ENCODE results near the gene IER5L.
"Not testable (repeated sequence)": the region's sequence is repeated elsewhere in the genome, so short reads cannot be mapped to it uniquely, and the experiment has no call there.

The IER5L gene

DNA sequence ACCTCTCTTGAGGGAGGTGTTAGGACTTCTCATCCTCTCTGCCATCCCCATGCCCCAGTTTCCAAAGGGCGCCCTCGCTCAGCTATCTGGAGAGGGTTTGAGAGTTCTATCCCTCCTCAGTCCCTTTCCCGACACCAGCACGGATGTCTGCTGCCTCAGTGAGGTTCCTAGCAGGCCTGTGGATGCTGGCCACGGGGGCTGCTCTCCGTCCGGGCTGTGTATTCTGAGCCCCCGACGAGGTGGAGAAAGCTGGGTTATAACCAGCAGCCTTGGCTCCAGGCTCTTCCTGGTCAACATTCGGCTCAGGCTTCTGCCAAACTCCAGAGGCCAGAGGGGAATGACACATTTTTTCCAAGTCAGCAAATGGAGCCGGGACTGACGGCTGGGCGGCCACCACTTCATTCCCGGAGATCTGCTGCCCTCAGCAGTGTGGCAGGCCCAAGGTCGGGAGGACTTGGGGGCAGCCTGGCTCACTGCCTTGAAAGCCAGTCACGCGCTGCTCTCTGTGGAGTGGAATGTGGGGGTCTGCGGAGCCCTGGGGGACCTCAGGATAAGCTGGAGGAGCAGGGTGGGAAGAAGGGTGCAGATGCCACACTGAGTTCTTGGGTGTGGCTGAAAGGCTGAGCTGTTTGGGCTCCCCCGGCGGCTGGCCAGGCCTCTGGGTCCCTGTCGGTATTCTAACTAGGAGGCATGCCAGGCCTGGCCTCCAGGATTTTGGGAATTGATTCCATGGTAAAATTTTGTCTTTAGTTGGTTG, 39.4 kb downstream of the IER5L start:
- DNase-seq, result no peak

DNA sequence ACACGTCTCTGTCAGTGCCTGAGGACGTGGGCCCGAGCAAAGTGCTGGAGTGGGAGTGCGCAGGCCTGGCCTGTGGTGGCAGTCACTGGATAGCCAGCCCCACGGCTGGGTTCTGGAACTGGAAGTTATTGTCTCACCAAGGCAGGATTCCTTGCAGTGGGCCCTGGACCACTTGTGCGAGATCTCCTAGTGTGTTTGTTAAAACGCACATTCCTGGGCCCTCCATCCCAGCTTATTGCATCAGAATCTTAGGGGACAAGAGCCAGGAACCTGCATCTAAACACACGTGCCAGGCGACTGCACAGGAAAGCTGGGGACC, 40.0 kb downstream of the IER5L start:
- DNase-seq, result no peak

DNA sequence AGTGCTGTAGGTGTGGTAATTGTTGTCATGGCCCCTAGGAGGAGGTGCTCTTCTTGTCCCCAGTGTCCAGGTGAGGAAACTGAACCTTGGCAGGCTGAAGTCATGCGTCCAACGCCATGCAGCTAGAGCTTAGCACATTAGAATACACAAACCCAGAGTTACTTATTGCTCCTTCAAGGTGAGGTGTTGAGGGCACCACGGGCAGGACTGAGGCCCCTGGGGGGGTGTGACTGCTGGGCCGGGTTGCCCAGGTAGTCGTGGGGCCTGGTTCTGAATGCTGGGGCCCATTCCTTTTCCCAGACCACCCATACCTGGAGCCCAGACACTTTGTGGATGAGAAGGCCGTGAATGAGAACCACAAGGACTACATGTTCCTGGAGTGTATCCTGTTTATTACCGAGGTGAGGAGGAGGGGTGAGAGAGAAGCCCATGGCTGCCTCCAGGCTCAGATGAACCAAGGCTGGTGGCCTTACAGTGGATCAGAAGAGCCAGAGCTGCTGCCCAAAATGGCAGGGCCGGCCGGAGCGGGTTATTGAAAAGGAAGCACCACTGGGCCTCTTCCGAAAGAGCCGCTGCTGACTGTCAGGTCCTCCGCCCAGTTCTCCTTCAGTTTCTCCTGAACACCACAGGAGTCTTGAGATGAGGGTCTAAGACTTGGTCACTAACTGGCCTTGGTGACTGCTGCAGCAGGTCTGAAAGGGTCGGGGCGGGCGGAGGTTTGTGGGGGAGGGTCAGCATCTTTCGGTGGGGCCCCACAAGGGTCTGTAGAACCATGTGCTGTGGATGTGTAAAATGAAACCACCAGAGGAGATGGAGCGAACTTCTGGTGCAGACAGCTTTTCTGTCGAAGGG, 40.5 kb downstream of the IER5L start:
- DNase-seq, result no peak

DNA sequence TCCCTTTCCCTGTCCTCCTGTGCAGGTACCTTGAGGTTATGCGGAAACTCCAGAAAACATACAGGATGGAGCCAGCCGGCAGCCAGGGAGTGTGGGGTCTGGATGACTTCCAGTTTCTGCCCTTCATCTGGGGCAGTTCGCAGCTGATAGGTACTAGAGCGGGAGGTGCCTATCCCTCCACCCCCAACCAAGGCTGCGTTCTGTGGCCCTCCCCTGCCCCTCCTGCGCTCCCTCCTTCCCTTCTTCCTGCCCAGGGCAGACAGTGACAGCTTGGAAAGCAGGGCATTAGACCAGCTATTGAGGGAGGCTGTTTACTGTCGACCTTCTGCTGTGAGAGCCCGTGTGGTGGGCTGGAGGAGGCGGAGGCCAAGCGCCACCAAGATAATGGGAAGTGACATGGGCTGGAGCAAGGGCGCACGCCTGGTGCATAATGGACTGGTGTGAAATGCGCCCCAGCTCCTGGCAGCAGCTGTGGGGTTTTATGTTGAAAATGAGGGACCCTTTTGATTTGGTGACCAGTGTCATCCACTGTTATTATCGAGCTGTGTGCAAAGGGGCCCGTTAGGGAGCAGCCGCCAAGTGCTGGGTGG, 41.5 kb downstream of the IER5L start:
- no peak for DNase-seq

DNA sequence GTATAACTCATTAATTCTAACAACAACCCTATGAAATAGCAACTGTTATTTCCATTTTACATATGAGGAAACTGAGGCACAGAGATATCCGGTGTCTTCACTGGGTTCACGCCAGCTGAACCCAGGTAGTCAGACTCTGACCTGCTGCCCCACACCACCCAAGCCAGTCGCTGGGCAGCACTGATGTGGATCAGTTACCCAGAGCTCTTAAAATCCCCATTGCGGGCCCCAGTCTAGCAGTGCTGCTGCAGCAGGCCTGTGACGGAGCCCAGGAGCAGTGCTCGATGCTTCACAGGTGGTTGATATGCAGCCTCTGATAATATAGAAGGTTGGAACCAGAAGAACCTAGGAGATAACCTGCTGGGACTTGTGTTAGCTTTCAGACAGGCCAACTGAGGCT, 42.6 kb downstream of the IER5L start:
- DNase-seq, result no peak

DNA sequence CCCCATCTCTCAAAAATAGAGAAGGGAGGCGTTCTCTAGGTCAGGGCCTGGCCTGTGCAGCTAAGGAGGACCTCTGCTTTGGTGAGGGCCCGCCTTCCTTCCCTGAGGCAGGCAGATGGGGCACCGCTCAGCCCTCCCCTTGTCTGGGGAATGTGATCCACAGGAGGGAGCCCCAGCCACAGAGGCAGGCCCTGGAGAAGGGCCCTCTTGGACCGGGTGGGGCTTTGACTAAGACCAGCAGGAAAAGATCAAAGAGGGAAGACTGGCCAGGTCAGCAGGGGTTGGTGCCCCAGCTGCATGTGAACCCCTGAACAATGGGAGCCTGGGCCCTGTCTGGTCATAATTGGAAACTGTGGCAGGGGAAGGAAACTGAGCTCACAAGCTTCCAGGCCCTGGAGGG, 45.0 kb downstream of the IER5L start:
- DNase-seq, result no peak

DNA sequence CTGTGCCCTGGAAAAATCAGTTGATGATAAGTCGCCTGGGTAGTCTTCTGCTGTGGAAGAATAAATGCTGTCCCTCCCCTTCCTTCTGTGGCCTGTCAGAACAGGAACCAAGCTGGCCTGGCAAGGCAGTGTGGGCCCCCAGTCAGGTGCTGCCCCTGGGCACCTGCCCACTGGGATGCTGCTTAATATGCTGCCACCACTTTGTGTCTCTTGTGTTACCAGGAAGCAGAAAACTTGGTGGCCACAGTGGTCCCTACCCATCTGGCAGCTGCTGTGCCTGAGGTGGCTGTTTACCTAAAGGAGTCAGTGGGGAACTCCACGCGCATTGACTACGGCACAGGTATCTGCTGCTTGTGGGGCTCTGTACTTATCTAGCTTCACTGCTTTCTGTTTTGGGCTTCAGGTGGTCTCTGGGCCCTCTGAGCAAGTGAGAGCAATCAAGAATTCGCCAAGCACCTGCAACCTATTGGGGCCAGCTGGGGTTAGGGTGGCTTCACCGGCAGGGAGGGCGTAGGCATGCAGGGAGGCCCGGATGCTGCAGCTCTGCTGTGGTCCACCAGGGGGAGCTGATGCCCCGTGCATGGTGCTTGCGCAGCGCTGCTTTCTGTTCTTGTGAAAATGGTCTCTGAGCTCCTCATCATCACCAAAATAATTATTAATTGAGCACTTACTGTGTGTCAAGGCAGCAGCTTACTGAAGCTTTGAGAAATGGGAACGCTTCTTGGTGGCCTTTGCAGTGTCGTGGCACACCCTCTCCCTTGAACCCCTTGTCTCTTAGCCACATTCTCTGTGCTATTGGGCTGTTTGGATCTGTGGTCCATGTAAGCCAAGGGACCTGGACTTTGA, 46.5 kb downstream of the IER5L start:
- DNase-seq, result peak; percentile 64 to 83 (median 73)

DNA sequence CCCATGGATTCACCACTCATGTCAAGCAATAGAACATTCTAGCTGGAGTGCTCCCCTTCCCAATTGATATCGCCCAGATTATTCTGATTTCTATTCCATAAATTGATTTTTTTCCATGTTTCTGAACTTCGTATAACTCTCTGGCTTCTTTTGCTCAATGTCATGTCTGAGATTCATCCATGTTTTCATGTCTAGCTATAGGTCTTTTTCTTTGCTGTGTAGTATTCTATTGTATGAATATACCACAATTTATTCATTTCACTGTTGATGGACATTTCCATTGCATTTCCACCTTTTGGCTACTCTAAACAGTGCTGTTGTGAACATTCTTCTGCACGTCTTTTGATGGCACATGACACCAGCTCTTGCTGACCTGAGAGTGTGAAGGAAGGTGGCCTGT, 47.3 kb downstream of the IER5L start:
- DNase-seq, result no peak

DNA sequence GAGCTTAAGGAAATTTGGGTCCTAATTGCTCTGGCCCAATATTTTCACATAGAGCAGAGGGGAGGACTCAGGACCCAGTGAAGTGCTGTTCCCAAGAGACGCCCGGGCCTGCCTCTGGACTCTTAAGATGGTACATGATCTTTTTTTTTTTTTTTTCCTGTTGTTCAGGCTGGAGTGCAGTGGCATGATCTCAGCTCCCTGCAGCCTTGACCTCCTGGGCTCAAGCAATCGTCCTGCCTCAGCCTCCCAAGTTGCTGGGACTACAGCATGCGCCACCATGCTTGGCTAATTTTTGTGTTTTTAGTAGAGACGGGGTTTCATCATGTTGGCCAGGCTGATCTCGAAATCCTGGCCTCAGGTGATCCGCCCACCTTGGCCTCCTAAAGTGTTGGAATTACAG, 47.8 kb downstream of the IER5L start:
- not testable (repeated sequence) for DNase-seq

DNA sequence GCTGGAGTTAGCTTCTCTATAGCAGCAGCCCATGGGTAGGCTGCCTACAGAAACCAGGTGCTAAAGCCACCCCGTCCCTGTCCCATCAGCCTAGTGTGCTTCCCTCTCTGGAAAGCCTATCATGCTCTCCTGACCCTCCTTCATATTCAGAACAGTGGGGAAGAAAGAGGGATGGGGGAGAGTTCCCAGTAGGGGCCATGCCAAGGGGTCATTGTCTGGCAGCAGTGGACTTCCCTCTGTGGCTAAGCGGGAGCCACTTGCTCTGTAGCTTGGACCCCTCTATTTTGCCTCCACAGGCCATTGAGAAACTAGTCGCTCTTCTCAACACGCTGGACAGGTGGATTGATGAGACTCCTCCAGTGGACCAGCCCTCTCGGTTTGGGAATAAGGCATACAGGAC, 49.4 kb downstream of the IER5L start:
- no peak for DNase-seq

DNA sequence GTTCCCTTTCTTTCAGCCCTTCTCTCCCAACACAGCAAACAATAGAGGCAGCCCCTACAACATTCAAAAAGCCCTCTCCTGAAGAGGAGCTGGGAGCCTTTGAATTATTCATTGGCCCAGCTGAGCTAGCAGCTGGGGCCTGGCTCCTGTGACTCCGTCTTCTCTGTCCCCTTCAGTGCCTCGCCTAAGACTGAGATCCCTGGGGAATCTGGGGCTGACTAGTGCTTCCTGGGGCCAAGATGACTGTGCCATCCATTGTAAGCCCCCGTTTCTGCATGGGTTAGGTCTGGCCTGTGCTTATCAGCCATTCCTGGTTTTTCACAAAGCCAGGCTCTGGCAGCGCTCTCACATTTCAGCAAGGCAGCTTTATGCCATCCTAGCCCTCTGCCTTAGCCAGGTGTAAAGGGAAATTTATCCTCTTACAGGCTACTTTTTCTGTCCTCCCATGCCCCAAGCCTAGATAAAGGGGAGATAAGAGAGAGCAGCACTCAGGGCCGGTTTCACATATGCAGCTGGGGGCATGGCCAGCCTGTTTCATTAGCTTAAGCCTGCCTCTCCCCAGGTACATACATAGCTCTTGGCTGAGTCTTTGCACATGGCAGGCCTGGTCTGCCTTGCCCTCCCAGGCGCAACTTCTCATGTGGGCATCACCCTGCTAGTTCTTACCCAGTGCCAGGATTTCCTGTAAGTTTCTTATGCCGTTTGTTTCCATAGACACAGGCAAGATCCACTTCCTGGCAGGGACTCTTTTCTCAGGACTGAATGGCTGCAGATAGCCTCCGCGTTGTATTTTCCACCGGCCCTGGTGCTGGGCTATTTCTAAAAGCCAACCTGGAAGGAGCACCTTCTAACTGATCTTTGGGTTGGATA, 51.1 kb downstream of the IER5L start:
- no peak for DNase-seq

All from T-helper 1 cell (primary cell).